Endothelial cell of umbilical vein (primary cell): ENCODE measurements around the gene GNPDA2. TPM values are rescaled to one million over a fixed set of nuclear protein-coding genes. Genes with fewer than 3 reads are reported as not detected.

Experiments
- BruUV-seq: library from RNA; stranded (reverse); fragments of 400-500 nt; replicated peaks from 2 replicates; lab custom pipeline; 2021; lab: Mats Ljungman, UMichigan
- CTCF ChIA-PET: fragments of 300-600, 350-600 bp; sonication (Branson Sonifier 250); formaldehyde crosslinking; loops from one replicate; lab custom pipeline; 2021; ENCODE audit warnings: antibody characterized with exemption, inconsistent platforms; lab: Charles Lee
- POLR2A ChIA-PET: fragments of 300-600, 350-600 bp; sonication (Branson Sonifier 250); formaldehyde crosslinking; loops from one replicate; lab custom pipeline; 2021; ENCODE audit warnings: antibody characterized with exemption, inconsistent platforms; lab: Charles Lee
- DNase-seq: peaks from one replicate; pipeline ENCODE4 v3.0.0-alpha.2; 2011; ENCODE audit warnings: low read depth, low spot score
- FAIRE-seq: peaks from 2 replicates; lab custom pipeline; 2011; peaks lifted over from hg19 to GRCh38; lab: Jason Lieb, UNC
- H2AFZ ChIP-seq: 2 replicates; pipeline ENCODE4 v1.6.0; 2012; ENCODE audit warnings: low read depth, low read length, control low read depth, inconsistent platforms
- H3K27ac ChIP-seq: 2 replicates; pipeline ENCODE4 v1.5.1; 2011; ENCODE audit warnings: low read depth, mild to moderate bottlenecking, control low read depth, low read length, moderate library complexity; ENCODE audit not compliant: insufficient read depth
- H3K27me3 ChIP-seq, 2 experiments: 2 replicates each; pipeline versions ENCODE4 v1.6.0 to v1.6.1; 2011; ENCODE audit warnings: low read length in 2 of 2, mixed read lengths in 1 of 2; ENCODE audit not compliant: control insufficient read depth in 2 of 2, insufficient read depth in 2 of 2
- H3K36me3 ChIP-seq, 2 experiments: 2 replicates in 1 of 2; 3 replicates in 1 of 2; pipeline ENCODE4 v1.5.1; 2011; ENCODE audit warnings: low read length in 2 of 2, mild to moderate bottlenecking in 1 of 2, moderate library complexity in 1 of 2; ENCODE audit not compliant: control insufficient read depth in 2 of 2, insufficient read depth in 2 of 2; ENCODE audit errors: extremely low read depth in 1 of 2
- H3K4me1 ChIP-seq: 3 replicates; pipeline ENCODE4 v1.5.1; 2011; ENCODE audit warnings: mild to moderate bottlenecking, low read length; ENCODE audit not compliant: control insufficient read depth, insufficient read depth; ENCODE audit errors: extremely low read depth
- H3K4me2 ChIP-seq: 2 replicates; pipeline ENCODE4 v1.6.1; 2011; ENCODE audit warnings: low read length, control low read depth, mixed read lengths; ENCODE audit not compliant: insufficient read depth
- H3K4me3 ChIP-seq, 3 experiments: fragments of 200-600 bp in 1 of 3; sonication (generic), shearing (Covaris generic) in 1 of 3; replicated peaks in 1 of 3; 2 replicates each; pipeline ENCODE4 v1.5.1; 2011 to 2016; ENCODE audit warnings: control low read depth in 3 of 3, low read length in 3 of 3, mild to moderate bottlenecking in 2 of 3, inconsistent platforms in 1 of 3, low read depth in 1 of 3, moderate library complexity in 1 of 3; ENCODE audit not compliant: insufficient read depth in 1 of 3
- H3K79me2 ChIP-seq: 2 replicates; pipeline ENCODE4 v1.6.0; 2012; ENCODE audit warnings: low read length, inconsistent platforms; ENCODE audit not compliant: control insufficient read depth, insufficient read depth
- H3K9ac ChIP-seq: replicated peaks from 2 replicates; pipeline ENCODE3; 2011; ENCODE audit warnings: low read length, control low read depth; ENCODE audit not compliant: insufficient read depth; ENCODE audit errors: extremely low read depth
- H3K9me1 ChIP-seq: replicated peaks from 3 replicates; pipeline ENCODE4 v1.6.0; 2011; ENCODE audit warnings: mild to moderate bottlenecking, low read length; ENCODE audit not compliant: control insufficient read depth, insufficient read depth; ENCODE audit errors: extremely low read depth
- H3K9me3 ChIP-seq: replicated peaks from 2 replicates; pipeline ENCODE4 v1.5.1; 2012; ENCODE audit warnings: low read length, inconsistent platforms; ENCODE audit not compliant: control insufficient read depth, insufficient read depth
- H4K20me1 ChIP-seq: replicated peaks from 2 replicates; pipeline ENCODE3; 2011; ENCODE audit warnings: mild to moderate bottlenecking, low read length; ENCODE audit not compliant: control insufficient read depth, insufficient read depth; ENCODE audit errors: extremely low read depth
- CTCF ChIP-seq, 2 donors: IDR thresholded peaks; 1 replicate in 1 of 2; 2 replicates in 1 of 2; pipeline ENCODE4 v1.5.1; 2011; ENCODE audit warnings: low read length in 2 of 2, mild to moderate bottlenecking in 2 of 2, moderate library complexity in 2 of 2, control low read depth in 1 of 2, inconsistent platforms in 1 of 2, low read depth in 1 of 2; ENCODE audit not compliant: insufficient read depth in 1 of 2; ENCODE audit errors: extremely low read depth in 1 of 2
- EZH2 ChIP-seq: IDR thresholded peaks from 2 replicates; pipeline ENCODE4 v1.6.1; 2012; ENCODE audit warnings: borderline replicate concordance, low read depth, mild to moderate bottlenecking, moderate library complexity, low read length, inconsistent platforms; ENCODE audit not compliant: severe bottlenecking
- FOS ChIP-seq: IDR thresholded peaks from 2 replicates; pipeline ENCODE4 v1.6.1; 2011; ENCODE audit warnings: mild to moderate bottlenecking, low read length, moderate library complexity, borderline replicate concordance; ENCODE audit not compliant: insufficient read depth
- GATA2 ChIP-seq: IDR thresholded peaks from 2 replicates; pipeline ENCODE4 v1.7.0; 2011; ENCODE audit warnings: low read depth, mild to moderate bottlenecking, moderate library complexity, mixed read lengths, low read length; ENCODE audit not compliant: insufficient read length, insufficient read depth
- JUN ChIP-seq: IDR thresholded peaks from 2 replicates; pipeline ENCODE4 v1.6.1; 2011; ENCODE audit warnings: borderline replicate concordance, low read depth; ENCODE audit not compliant: insufficient read length, insufficient read depth
- MYC ChIP-seq: IDR thresholded peaks from one replicate; pipeline ENCODE4 v1.6.1; 2011; ENCODE audit warnings: mild to moderate bottlenecking, low read depth, low read length
- POLR2A ChIP-seq: IDR thresholded peaks from 2 replicates; pipeline ENCODE4 v1.6.1; 2012; ENCODE audit warnings: low read depth, mild to moderate bottlenecking, control low read depth, low read length
- POLR2AphosphoS5 ChIP-seq: IDR thresholded peaks from 2 replicates; pipeline ENCODE4 v1.6.1; 2012; ENCODE audit warnings: low read depth, mild to moderate bottlenecking, control low read depth, low read length, moderate library complexity; ENCODE audit not compliant: insufficient read depth
- dilution Hi-C: fragments of 300-500 bp; cut with MboI; formaldehyde crosslinking; loops from one replicate; pipeline ENCODE4 v1.15.0; 2019; ENCODE audit warnings: low sequenced_read_pairs; ENCODE audit not compliant: extremely low pct_ligation_motif_present
- intact Hi-C: fragments of 100-400 bp; cut with micrococcal nuclease; formaldehyde crosslinking; loops from one replicate; pipeline ENCODE4 v1.10.0; 2022
- polyA plus RNA-seq, 4 experiments: library from polyadenylated mRNA; depleted of rRNA in 3 of 4; stranded (reverse) in 3 of 4; unstranded in 1 of 4; fragments of >200 nt; gene quantifications; 2 replicates each; pipeline versions ENCODE4 v1.2.1 to v1.2.3, GENCODE V29; 2011 to 2012; ENCODE audit warnings: missing spikeins in 1 of 4
- total RNA-seq: library from RNA; stranded (reverse); gene quantifications from 2 replicates; pipeline ENCODE4 v1.2.3, GENCODE V29; 2021
- TF ChIP-seq, protein P1 (sequence below): IDR thresholded peaks from 2 replicates; pipeline ENCODE4 v1.6.1; 2011; ENCODE audit not compliant: insufficient read depth, insufficient read length

The GNPDA2 gene
- total and polyA plus RNA-seq, 2 donors (not counting 3 experiments of a cell fraction or from before 2014, with no cell fraction given), result 7.6 to 14.7 TPM

DNA sequence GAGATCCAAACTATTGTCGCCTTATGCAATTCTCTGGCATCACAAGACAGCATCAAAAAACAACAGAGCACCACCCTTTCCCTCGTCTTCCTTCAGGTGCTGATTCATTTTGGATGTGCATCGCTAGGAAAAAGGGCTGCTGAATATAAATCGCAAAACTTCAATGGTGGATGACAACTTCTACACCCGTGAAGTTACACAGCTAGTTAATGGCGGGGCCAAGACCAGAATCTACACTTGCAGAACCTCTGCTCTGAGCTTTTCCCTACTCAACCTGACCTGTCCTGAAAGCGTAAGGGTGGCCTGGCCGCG is 674 bp downstream of the GNPDA2 start:
- Histone ChIP-seq H3K9ac (peak overlapping the region; percentile 53), H3K27ac (peak overlapping the region; percentile 4), H4K20me1 (no peaks in the 10 kb centered on the region), H3K4me2 (peak overlapping the region; percentile 99), H3K9me3 (no peaks in the 10 kb centered on the region), H3K27me3 (no peaks in the 10 kb centered on the region), H3K4me3 (peak overlapping the region; percentile 57 to 89 (median 69)), H2AFZ (peak overlapping the region; percentile 97), H3K9me1 (no peaks in the 10 kb centered on the region), H3K4me1 (peaks cover 15% of the 10 kb centered on the region), H3K79me2 (peaks cover 27% of the 10 kb centered on the region), H3K36me3 (no peaks in the 10 kb centered on the region)
- CTCF ChIA-PET, result interaction anchor here (1.7 kb wide), 1 partner anchor 47 kb away, joined by 7 read pairs; the partner anchor contains the start of gene GUF1
- intact Hi-C loops (loop anchor here (1.0 to 10.0 kb wide), 2 partner anchors 47 to 281 kb away; partner anchors contain the start of genes GUF1 and KCTD8), dilution Hi-C loops (no loop called here)
- no peak for DNase-seq
- no peak for FAIRE-seq
- TF ChIP-seq POLR2A (no peak), CTCF (IDR thresholded peaks at IDR 0.05; ENCODE audit: extremely low read depth in 1 of 2, insufficient read depth in 1 of 2, low read depth in 1 of 2, low read length in 2 of 2) (no peak), EZH2 (no peak), GATA2 (no peak), POLR2AphosphoS5 (no peak), JUN (no peak), MYC (no peak), FOS (no peak)
- TF ChIP-seq, protein P1, sequence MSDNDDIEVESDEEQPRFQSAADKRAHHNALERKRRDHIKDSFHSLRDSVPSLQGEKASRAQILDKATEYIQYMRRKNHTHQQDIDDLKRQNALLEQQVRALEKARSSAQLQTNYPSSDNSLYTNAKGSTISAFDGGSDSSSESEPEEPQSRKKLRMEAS, result no peak
- no TSS peak for BruUV-seq
- POLR2A ChIA-PET, result no interaction called here
